Measurements from ENCODE around the gene GUCA2B.

GUCA2B gene

GRCh38 chr1:42172381-42173133, 19.3 kb downstream of the GUCA2B start:
- no peak for DNase-seq (ENCODE audit: low read depth)
- TF ChIP-seq, protein P1, sequence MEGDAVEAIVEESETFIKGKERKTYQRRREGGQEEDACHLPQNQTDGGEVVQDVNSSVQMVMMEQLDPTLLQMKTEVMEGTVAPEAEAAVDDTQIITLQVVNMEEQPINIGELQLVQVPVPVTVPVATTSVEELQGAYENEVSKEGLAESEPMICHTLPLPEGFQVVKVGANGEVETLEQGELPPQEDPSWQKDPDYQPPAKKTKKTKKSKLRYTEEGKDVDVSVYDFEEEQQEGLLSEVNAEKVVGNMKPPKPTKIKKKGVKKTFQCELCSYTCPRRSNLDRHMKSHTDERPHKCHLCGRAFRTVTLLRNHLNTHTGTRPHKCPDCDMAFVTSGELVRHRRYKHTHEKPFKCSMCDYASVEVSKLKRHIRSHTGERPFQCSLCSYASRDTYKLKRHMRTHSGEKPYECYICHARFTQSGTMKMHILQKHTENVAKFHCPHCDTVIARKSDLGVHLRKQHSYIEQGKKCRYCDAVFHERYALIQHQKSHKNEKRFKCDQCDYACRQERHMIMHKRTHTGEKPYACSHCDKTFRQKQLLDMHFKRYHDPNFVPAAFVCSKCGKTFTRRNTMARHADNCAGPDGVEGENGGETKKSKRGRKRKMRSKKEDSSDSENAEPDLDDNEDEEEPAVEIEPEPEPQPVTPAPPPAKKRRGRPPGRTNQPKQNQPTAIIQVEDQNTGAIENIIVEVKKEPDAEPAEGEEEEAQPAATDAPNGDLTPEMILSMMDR (conservative IDR thresholded peaks at IDR 0.05; ENCODE audit: low read depth, low read length), result no peak
- no peak overlapping the region for H3K4me3 ChIP-seq (ENCODE audit: low read depth, low read length)

DNA sequence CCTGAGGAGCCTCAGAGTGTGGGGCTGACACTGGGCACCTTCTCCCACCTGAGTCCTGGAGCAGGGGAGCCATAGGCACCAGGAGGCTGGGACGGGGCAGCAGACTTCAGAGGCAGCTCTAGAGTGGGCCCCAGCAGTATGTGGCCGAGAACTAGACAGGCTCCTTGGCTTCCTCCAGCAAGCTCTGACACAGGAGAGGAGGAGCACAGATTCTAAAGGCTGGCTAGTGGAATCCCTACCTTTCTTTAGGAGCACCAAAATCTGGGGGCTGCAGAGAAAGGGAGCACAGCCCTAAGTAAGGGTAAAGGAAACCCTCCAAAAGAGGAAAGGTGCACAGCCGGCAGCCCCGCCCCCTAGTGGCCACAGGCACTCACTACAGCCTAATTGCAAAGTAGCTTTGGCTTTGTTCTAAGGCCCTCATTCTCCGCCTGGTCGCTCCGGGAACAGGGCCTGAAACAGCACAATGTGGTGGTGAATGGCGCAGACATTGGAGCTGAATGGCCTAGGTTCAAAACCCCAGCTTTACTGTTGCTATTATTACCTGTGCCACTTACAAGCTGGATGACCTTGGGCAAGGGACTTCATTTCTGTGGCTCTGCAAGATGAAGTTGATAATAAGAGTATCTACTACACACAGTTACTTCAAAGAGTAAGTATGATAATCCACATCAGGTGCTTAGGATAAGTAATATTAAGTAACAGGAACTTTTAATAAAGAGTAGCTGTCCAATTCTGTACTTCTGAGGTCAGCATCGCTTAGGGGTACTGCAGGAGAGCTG, 20.1 kb downstream of the GUCA2B start:
- no peak overlapping the region for H3K4me3 ChIP-seq (ENCODE audit: low read depth, low read length)
- TF ChIP-seq, protein P1 (conservative IDR thresholded peaks at IDR 0.05; ENCODE audit: low read depth, low read length), result peak; percentile 96
- DNase-seq (ENCODE audit: low read depth), result peak; percentile 55

DNA sequence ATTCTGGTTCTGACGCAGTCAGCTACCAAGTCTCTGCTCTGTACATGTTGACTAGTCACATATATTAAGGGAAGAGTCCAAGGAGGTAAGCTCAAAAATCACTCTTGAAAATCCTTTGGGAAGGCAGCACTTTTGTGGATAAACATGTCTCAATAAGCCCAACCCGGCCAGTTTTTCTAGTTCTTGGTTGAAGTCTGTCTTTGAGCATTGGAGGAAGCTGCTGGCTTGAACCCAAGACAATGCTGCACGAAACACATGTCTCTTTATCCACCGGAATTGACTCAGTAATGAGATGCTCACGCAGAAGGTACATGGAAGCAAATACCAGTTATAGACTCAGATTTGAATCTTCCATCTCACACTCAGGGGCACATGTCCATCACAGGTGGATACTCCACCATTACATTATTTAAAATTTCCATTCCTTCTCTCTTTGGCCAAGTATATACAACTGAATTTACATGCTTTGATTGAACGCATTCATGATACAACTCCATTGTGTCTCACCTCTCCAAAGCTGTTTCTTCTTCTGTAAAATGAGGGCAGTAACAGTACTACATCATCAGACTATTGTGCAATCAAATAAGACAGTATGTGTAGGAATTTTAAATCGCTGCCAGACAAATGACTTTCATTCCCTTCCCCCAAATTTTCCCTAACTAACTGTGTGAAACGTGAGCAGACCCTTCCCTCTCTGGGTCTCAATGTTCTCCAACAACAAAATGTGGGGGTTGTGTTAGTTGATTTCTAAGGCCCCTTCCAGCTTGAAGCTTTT, 20.9 kb downstream of the GUCA2B start:
- TF ChIP-seq, protein P1 (conservative IDR thresholded peaks at IDR 0.05; ENCODE audit: low read depth, low read length), result no peak
- DNase-seq (ENCODE audit: low read depth), result peak; percentile 45
- no peak overlapping the region for H3K4me3 ChIP-seq (ENCODE audit: low read depth, low read length)

GRCh38 chr1:42175314-42176054, 22.3 kb downstream of the GUCA2B start:
- TF ChIP-seq, protein P1 (conservative IDR thresholded peaks at IDR 0.05; ENCODE audit: low read depth, low read length), result no peak
- no peak for DNase-seq (ENCODE audit: low read depth)
- H3K4me3 ChIP-seq (ENCODE audit: low read depth, low read length), result no peak overlapping the region

DNA sequence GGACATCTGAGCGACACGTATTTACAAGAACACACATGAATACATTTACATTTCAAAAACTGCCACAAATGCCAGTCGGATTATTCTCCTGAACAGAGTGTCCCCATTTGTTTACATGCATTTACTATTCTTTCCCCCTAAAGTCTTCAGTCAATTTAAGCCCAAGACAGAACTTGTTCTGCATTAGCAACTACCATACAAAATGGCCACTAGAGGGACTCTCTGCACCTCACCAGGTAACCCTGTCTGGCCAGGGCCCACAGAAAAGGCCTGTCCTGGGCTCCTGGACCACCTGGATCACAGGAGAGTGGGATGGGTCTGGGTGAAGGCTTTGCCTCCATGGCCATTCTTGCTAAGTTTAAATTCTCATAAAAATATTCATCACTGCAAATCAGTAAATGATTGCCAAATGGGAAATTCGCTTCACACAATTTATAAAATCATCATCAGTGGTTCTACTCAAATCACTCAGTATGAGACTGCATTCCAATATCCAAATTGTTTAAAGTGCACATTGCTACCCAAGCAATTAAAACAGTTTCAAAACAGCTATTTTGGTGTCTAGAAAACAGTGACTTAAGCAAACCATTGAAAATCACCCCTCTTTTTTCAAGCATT, 23.8 kb downstream of the GUCA2B start:
- peak; percentile 81 for DNase-seq (ENCODE audit: low read depth)
- H3K4me3 ChIP-seq (ENCODE audit: low read depth, low read length), result no peak overlapping the region
- TF ChIP-seq, protein P1 (conservative IDR thresholded peaks at IDR 0.05; ENCODE audit: low read depth, low read length), result peak; percentile 91

- no peak overlapping the region for H3K4me3 ChIP-seq (ENCODE audit: low read depth, low read length)
- peak; percentile 78 for DNase-seq (ENCODE audit: low read depth)
- TF ChIP-seq, protein P1 (conservative IDR thresholded peaks at IDR 0.05; ENCODE audit: low read depth, low read length), result no peak
Observed at GRCh38 chr1:42177541-42177981, 24.4 kb downstream of the GUCA2B start.
